ENCODE results near the gene FAM107A.

- TF ChIP-seq, protein P1, sequence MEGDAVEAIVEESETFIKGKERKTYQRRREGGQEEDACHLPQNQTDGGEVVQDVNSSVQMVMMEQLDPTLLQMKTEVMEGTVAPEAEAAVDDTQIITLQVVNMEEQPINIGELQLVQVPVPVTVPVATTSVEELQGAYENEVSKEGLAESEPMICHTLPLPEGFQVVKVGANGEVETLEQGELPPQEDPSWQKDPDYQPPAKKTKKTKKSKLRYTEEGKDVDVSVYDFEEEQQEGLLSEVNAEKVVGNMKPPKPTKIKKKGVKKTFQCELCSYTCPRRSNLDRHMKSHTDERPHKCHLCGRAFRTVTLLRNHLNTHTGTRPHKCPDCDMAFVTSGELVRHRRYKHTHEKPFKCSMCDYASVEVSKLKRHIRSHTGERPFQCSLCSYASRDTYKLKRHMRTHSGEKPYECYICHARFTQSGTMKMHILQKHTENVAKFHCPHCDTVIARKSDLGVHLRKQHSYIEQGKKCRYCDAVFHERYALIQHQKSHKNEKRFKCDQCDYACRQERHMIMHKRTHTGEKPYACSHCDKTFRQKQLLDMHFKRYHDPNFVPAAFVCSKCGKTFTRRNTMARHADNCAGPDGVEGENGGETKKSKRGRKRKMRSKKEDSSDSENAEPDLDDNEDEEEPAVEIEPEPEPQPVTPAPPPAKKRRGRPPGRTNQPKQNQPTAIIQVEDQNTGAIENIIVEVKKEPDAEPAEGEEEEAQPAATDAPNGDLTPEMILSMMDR (IDR thresholded peaks at IDR 0.05), result no peak
- no peak for TF ChIP-seq POLR2A (IDR thresholded peaks at IDR 0.05; ENCODE audit: low read depth)
- TF ChIP-seq POLR2AphosphoS5 (IDR thresholded peaks at IDR 0.05), result no peak
Observed at GRCh38 chr3:58612830-58613229, 35.6 kb upstream of the FAM107A start.

All from esophagus muscularis mucosa (tissue), 3 donors.